HG03103 (cell line): ENCODE data around the gene SPG7.

Experiments
- ATAC-seq: cut with Tn5 transposase; IDR thresholded peaks from one replicate; pipeline ENCODE4 v1.9.1; 2021; ENCODE audit warnings: low read depth; ENCODE audit not compliant: unreplicated experiment

SPG7 gene

GRCh38 chr16:89593841-89594240 is 85.6 kb downstream of the SPG7 start:
- no peak for ATAC-seq

- ATAC-seq, result no peak
Measured at GRCh38 chr16:89595330-89596060, 87.3 kb downstream of the SPG7 start.

GRCh38 chr16:89596061-89596689 is 88.0 kb downstream of the SPG7 start:
- ATAC-seq, result no peak

- ATAC-seq, result no peak
Measured at GRCh38 chr16:89596957-89597649, 88.9 kb downstream of the SPG7 start.

- ATAC-seq, result no peak
Measured at GRCh38 chr16:89598199-89598598, 90.0 kb downstream of the SPG7 start.

- no peak for ATAC-seq
Measured at GRCh38 chr16:89599451-89599858, 91.3 kb downstream of the SPG7 start.

- ATAC-seq, result no peak
Measured at GRCh38 chr16:89599902-89600301, 91.7 kb downstream of the SPG7 start.

GRCh38 chr16:89600427-89600826 is 92.2 kb downstream of the SPG7 start:
- ATAC-seq, result no peak

- ATAC-seq, result no peak
Measured at GRCh38 chr16:89600956-89601355, 92.8 kb downstream of the SPG7 start.

GRCh38 chr16:89601906-89602272 is 93.7 kb downstream of the SPG7 start:
- no peak for ATAC-seq

- no peak for ATAC-seq
Measured at GRCh38 chr16:89602273-89602951, 94.2 kb downstream of the SPG7 start.

- ATAC-seq, result no peak
Measured at GRCh38 chr16:89602952-89603590, 94.9 kb downstream of the SPG7 start.

GRCh38 chr16:89604764-89605163 is 96.6 kb downstream of the SPG7 start:
- no peak for ATAC-seq

- ATAC-seq, result no peak
Measured at GRCh38 chr16:89605186-89605970, 97.2 kb downstream of the SPG7 start.

GRCh38 chr16:89606006-89606405 is 97.8 kb downstream of the SPG7 start:
- ATAC-seq, result no peak
